NT2/D1 (cell line): Measurements from ENCODE around the gene DTWD2.
"Not testable (repeated sequence)": the region's sequence is repeated elsewhere in the genome, so short reads cannot be mapped to it uniquely, and the experiment has no call there.

Source experiments
- DNase-seq: peaks from one replicate; pipeline ENCODE4 v3.0.0-alpha.2; 2011; ENCODE audit warnings: low read depth, low spot score
- H3K27me3 ChIP-seq: 2 replicates; pipeline ENCODE4 v1.6.0; 2011; ENCODE audit warnings: mild to moderate bottlenecking; ENCODE audit not compliant: insufficient read length, insufficient read depth
- H3K36me3 ChIP-seq: 2 replicates; pipeline ENCODE4 v1.6.1; 2011; ENCODE audit warnings: mild to moderate bottlenecking, low read length, mixed read lengths; ENCODE audit not compliant: insufficient read depth, insufficient read length
- H3K4me1 ChIP-seq: 2 replicates; pipeline ENCODE4 v1.5.1; 2011; ENCODE audit not compliant: insufficient read depth, insufficient read length
- H3K4me3 ChIP-seq: 2 replicates; pipeline ENCODE4 v1.5.1; 2011; ENCODE audit warnings: low read depth; ENCODE audit not compliant: insufficient read length
- H3K9ac ChIP-seq: 2 replicates; pipeline ENCODE4 v1.6.0; 2011; ENCODE audit warnings: low read depth; ENCODE audit not compliant: insufficient read length
- H3K9me3 ChIP-seq: 2 replicates; pipeline ENCODE4 v1.5.1; 2011; ENCODE audit warnings: mild to moderate bottlenecking, low read length; ENCODE audit not compliant: insufficient read depth
- SUZ12 ChIP-seq: IDR thresholded peaks from 2 replicates; pipeline ENCODE4 v1.6.1; 2011; ENCODE audit not compliant: insufficient read length, insufficient read depth; ENCODE audit errors: extremely low read depth
- YY1 ChIP-seq: IDR thresholded peaks from 2 replicates; pipeline ENCODE4 v1.6.1; 2011; ENCODE audit not compliant: insufficient read length, insufficient read depth
- ZNF274 ChIP-seq: IDR thresholded peaks from 2 replicates; pipeline ENCODE4 v1.6.1; 2011; ENCODE audit warnings: mild to moderate bottlenecking, low read depth, low read length

The DTWD2 gene

GRCh38 chr5:118980438-118980837 is 7.9 kb downstream of the DTWD2 start:
- no peak overlapping the region for H3K9ac ChIP-seq
- H3K4me3 ChIP-seq, result no peak overlapping the region
- no peaks in the 10 kb centered on the region for H3K36me3 ChIP-seq
- no peak for TF ChIP-seq SUZ12
- TF ChIP-seq ZNF274, result no peak
- TF ChIP-seq YY1, result no peak
- DNase-seq, result no peak
- no peaks in the 10 kb centered on the region for H3K4me1 ChIP-seq
- no peaks in the 10 kb centered on the region for H3K9me3 ChIP-seq
- H3K27me3 ChIP-seq, result no peaks in the 10 kb centered on the region

GRCh38 chr5:118980017-118980416 is 8.3 kb downstream of the DTWD2 start:
- no peaks in the 10 kb centered on the region for H3K36me3 ChIP-seq
- no peak overlapping the region for H3K9ac ChIP-seq
- DNase-seq, result no peak
- TF ChIP-seq SUZ12 (no peak), YY1 (no peak), ZNF274 (no peak)
- H3K9me3 ChIP-seq, result no peaks in the 10 kb centered on the region
- H3K27me3 ChIP-seq, result no peaks in the 10 kb centered on the region
- H3K4me3 ChIP-seq, result no peak overlapping the region
- H3K4me1 ChIP-seq, result no peaks in the 10 kb centered on the region

- H3K4me1 ChIP-seq, H3K4me3 ChIP-seq, H3K9me3 ChIP-seq, DNase-seq, H3K9ac ChIP-seq, H3K36me3 ChIP-seq, H3K27me3 ChIP-seq: not testable (repeated sequence)
Observed at GRCh38 chr5:118973779-118974445, 14.4 kb downstream of the DTWD2 start.

- TF ChIP-seq ZNF274, result no peak
- no peak for TF ChIP-seq SUZ12
- TF ChIP-seq YY1, result no peak
- Histone ChIP-seq H3K36me3 (no peaks in the 10 kb centered on the region), H3K9ac (no peak overlapping the region), H3K27me3 (no peaks in the 10 kb centered on the region), H3K4me1 (no peaks in the 10 kb centered on the region), H3K4me3 (no peak overlapping the region), H3K9me3 (peaks cover 13% of the 10 kb centered on the region; the same call in 1 of the 2 replicates)
- no peak for DNase-seq
Observed at GRCh38 chr5:118968925-118969375, 19.4 kb downstream of the DTWD2 start.

GRCh38 chr5:118968406-118968911 is 19.9 kb downstream of the DTWD2 start:
- Histone ChIP-seq H3K9me3 (peaks cover 13% of the 10 kb centered on the region; the same call in 1 of the 2 replicates), H3K9ac (no peak overlapping the region), H3K27me3 (no peaks in the 10 kb centered on the region), H3K36me3 (no peaks in the 10 kb centered on the region), H3K4me3 (no peak overlapping the region), H3K4me1 (no peaks in the 10 kb centered on the region)
- DNase-seq, result no peak
- TF ChIP-seq ZNF274 (no peak), YY1 (no peak), SUZ12 (no peak)

GRCh38 chr5:118967059-118967508 is 21.3 kb downstream of the DTWD2 start:
- no peaks in the 10 kb centered on the region for H3K4me1 ChIP-seq
- no peak for DNase-seq
- H3K9me3 ChIP-seq, result peaks cover 13% of the 10 kb centered on the region; the same call in 1 of the 2 replicates
- H3K4me3 ChIP-seq, result no peak overlapping the region
- no peaks in the 10 kb centered on the region for H3K27me3 ChIP-seq
- H3K36me3 ChIP-seq, result no peaks in the 10 kb centered on the region
- no peak overlapping the region for H3K9ac ChIP-seq
- TF ChIP-seq SUZ12 (no peak), YY1 (no peak), ZNF274 (no peak)

GRCh38 chr5:118965890-118966289 is 22.5 kb downstream of the DTWD2 start:
- H3K36me3 ChIP-seq, result no peaks in the 10 kb centered on the region
- DNase-seq, result no peak
- no peak overlapping the region for H3K9ac ChIP-seq
- TF ChIP-seq ZNF274 (no peak), YY1 (no peak), SUZ12 (no peak)
- no peaks in the 10 kb centered on the region for H3K27me3 ChIP-seq
- H3K4me1 ChIP-seq, result no peaks in the 10 kb centered on the region
- H3K9me3 ChIP-seq, result peaks cover 13% of the 10 kb centered on the region; the same call in 1 of the 2 replicates
- no peak overlapping the region for H3K4me3 ChIP-seq

- not testable (repeated sequence) for H3K4me1 ChIP-seq, H3K4me3 ChIP-seq, H3K36me3 ChIP-seq, DNase-seq, H3K9ac ChIP-seq, H3K27me3 ChIP-seq
- peaks cover 13% of the 10 kb centered on the region; the same call in 1 of the 2 replicates for H3K9me3 ChIP-seq
Observed at GRCh38 chr5:118964970-118965369, 23.4 kb downstream of the DTWD2 start.

GRCh38 chr5:118964388-118964787 is 24.0 kb downstream of the DTWD2 start:
- not testable (repeated sequence) for DNase-seq, H3K4me1 ChIP-seq, H3K9ac ChIP-seq, H3K27me3 ChIP-seq, H3K36me3 ChIP-seq, H3K4me3 ChIP-seq
- H3K9me3 ChIP-seq, result peaks cover 13% of the 10 kb centered on the region; the same call in 1 of the 2 replicates
